ENCODE measurements around the gene TP53I3.
"Not testable (repeated sequence)": the region's sequence is repeated elsewhere in the genome, so short reads cannot be mapped to it uniquely, and the experiment has no call there.

TP53I3 gene

GRCh38 chr2:24054366-24055010 lies 30.1 kb downstream of the TP53I3 start:
- DNase-seq (ENCODE audit: low read depth): no peak

GRCh38 chr2:24052951-24053350 lies 31.7 kb downstream of the TP53I3 start:
- DNase-seq (ENCODE audit: low read depth): no peak

GRCh38 chr2:24051833-24052232 lies 32.8 kb downstream of the TP53I3 start:
- DNase-seq (ENCODE audit: low read depth): no peak

DNA sequence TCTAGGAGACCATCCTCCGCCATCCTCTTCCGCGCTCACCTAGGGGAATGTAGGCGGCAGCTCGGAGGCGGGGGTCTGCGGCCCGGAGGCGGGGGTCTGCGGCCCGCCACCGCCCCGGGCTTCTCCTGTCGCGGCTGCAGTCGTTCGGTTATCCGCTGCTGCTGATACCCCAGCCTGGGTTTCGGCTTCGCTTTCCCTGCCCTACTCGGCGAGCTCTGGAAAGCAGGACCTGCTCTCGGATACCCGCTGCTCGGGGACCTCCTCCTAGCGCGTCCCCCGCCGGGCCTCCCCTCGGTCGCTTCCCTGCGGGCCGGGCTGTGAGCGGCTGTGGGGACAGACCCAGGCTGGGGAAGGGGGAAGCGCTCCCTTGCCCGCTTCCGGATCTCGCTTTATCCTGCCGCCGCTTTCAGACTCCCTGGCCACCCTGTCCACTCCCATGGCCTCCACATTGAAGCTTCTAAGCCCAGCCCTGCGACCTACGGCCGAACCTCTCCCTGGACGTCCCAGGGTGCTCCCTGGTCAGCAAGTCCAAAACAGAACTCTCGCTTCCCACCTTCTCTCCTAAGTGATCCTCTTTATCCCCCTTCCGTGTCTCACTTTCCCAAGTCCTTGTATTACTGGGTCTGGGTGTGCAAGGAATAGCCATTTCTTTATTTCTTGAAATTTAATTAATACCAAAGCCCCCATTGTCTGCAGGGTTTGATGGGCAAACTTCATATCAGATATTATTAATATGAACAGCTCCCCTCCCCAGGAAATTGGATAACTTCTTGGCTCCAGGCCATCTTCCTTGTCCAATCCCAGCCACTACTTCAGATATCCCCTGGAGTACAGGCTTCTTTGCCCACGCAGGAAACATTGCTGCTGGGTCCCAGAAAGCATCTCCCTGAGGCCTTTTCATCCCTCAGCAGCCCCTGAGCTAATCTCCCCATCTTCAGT lies 34.3 kb downstream of the TP53I3 start:
- no peak for DNase-seq (ENCODE audit: low read depth)

DNA sequence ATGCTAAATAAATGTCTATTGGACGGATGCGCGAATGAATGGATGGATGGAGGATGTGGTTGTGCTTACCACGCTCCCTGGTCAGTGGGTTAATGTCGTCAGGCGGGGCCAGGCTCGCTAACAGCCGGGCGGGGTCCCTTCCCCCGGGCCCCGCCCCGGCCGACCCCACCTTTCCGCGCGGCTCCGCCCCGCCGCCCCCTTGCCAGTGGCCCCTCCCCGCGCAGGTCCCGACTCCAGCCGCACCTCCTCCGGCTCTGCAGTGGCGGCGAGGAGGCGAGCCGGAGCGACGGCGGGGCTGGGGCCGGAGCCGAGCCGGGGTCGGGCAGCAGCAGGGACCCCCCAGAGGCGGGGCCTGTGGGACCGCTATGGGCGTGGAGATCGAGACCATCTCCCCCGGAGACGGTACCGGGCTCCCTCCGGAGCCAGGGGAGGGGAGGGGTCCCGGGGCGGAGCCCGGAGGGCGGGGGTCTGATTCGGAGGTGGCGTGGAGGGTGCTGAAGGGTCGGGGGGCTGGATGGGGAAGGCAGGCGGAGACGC lies 35.1 kb downstream of the TP53I3 start, which contains the start of gene FKBP1B:
Gene FKBP1B, plus strand, starts transcription at position 257 of the 537 bp plus-strand sequence. Its CDS starts 109 bp downstream, at position 366.
- no peak for DNase-seq (ENCODE audit: low read depth)

DNA sequence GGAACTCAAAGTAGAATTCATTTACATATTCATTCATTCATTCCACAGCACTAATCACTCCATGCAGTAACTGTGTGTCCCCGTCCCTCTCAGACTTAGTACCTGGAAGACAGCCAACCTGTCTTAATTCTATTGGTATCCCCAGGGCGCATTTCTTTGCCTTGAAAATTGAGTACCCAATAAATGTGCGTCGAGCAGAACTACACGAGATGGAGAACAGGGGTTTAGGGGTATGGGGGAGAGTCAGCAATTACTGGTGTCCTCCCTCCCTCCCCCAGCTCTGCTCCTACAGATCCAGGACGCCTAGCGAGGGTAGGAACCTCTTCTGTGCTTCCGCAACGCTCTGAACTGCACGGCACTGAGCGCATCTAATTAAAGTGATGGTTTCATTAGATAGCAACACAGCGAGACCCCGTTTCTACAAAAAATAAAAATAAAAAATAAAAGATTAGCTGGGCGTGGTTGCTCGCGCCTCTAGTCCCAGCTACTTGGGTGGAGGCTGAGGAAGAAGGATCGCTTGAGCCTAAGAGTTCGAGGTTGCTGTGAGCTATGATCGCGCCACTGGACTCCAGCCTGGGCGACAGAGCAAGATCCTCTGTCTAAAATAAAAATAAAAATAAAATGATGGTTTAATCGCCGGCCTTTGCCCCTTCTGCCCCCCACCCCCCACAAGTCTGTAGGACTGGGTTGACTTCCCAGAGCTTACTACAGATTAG lies 35.7 kb downstream of the TP53I3 start:
- no peak for DNase-seq (ENCODE audit: low read depth)

GRCh38 chr2:24047703-24048033 lies 37.0 kb downstream of the TP53I3 start:
- no peak for DNase-seq (ENCODE audit: low read depth)

DNA sequence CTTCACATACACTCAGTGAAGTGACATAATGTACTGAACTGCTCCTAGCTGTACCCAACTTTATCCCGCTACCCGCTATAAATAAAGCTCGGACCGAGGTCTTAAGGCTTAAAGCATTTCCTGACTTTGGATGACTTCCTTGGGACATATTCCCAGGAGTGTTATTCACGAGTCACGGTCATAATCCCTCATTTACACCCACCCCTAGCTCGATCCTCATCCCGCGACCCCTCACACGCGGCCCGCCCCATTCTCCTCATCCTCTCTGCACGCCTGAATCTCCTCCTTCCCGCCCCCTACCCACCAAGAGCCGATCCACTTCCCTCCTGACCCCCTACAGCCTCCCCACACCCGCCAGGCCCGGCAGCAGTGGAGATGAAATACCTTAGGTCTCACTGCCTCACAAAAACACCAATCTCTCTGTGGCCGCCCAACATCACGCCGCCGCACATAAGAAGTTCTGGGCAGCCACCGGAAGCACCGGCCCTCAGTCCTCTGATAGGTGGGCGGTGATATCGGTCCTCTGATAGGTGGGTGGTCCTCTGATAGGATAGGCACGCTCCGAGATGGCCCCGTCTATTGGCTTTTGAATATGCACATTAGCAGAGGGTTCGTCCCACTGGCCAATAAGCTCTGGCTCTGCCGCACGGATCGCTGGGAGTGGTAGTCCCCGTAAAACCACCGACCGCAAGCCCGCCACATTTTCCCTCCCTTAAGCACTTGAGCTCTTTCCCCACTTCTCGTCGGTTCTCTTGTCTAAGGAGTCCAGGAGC lies 37.5 kb downstream of the TP53I3 start, which contains the start of gene WDCP:
Gene WDCP, minus strand, starts transcription at position 462 of the 773 bp plus-strand sequence. CDS start 7,897 bp downstream, outside the sequence.
- DNase-seq (ENCODE audit: low read depth): peak; percentile 89

DNA sequence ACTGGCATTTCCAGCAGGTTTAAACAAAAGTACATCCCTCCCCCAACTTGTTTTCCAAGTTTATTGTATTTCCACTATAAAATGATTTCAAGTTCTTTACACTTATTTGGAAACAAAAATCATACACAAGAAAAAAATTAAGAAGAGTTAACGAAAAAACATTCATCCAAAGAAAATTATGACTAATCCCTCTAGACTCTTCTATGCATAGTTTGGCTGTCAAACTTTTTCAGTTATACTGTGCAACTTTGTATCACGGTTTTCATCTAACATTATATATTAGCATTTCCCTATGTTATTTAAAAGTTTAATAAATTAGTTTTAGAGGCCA lies 38.1 kb downstream of the TP53I3 start:
- DNase-seq (ENCODE audit: low read depth): no peak

- DNase-seq (ENCODE audit: low read depth): no peak
Observed at GRCh38 chr2:24045511-24046508, 38.8 kb downstream of the TP53I3 start.

DNA sequence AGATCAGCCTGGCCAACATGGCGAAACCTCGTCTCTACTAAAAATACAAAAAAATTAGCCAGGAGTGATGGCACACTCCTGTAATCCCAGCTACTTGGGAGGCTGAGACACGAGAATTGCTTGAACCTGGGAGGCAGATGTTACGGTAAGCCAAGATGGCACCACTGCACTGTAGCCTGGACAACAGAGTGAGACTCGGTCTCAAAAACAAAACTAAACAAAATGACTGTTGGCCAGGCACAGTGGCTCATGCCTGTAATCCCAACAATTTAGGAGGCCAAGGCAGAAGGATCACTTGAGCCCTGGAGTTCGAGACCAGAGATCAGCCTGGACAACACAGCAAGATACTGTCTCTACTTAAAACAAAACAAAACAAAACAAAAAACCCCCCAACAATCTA lies 41.5 kb downstream of the TP53I3 start:
- not testable (repeated sequence) for DNase-seq (ENCODE audit: low read depth)

GRCh38 chr2:24040511-24040910 lies 44.1 kb downstream of the TP53I3 start:
- no peak for DNase-seq (ENCODE audit: low read depth)

DNA sequence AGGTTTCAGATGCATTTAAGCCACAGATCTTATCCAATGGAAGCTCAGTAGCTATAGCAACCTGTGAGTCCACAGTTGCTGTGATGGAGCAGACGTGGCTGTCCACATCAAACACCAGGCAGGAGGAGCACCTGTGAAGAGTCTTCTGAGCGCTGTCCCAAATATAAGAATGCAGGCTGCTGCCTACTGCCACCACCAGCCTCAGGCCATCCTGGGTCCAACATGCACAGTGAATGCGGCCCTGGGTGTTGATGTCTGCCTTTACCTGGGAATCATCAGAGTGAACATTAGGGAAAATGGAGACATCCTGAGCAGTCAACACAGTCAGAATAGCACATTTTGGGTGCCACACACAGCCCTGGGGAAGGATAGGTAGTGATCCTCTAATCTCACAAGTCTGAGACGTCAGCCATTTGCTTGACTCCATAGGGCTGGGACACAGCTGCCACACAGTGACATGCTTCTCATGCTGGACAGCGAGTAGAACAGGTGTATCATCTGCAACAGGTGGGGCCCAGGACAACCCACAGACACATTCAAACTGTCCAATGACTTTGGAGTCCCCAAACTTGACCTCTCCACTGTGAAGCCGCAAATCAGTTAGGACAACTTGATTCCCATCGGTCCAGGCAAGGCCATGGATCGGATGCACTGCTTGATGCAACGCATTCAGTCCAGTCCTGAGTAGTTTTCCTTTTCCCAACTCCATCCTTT lies 45.7 kb downstream of the TP53I3 start:
- no peak for DNase-seq (ENCODE audit: low read depth)
